ENCODE results near the gene SLC35F4. TPM values are rescaled to one million over a fixed set of nuclear protein-coding genes. Genes with fewer than 3 reads are reported as not detected.

The SLC35F4 gene
- total RNA-seq, 4 donors from 2014 or later: not detected

GRCh38 chr14:57846596-57846995 lies 19.3 kb downstream of the SLC35F4 start:
- WGBS: 58% methylated on average over 2 of the region's 2 CpGs
- Histone ChIP-seq H3K4me3 (no peak overlapping the region), H3K36me3 (no peaks in the 10 kb centered on the region), H3K9me3 (no peaks in the 10 kb centered on the region), H3K27me3 (no peaks in the 10 kb centered on the region), H3K4me1 (peaks cover 3% of the 10 kb centered on the region), H3K27ac (no peak overlapping the region)
- DNase-seq (ENCODE audit: low spot score in 2 of 2): no peak
- TF ChIP-seq EP300 (IDR thresholded peaks at IDR 0.05): no peak
- TF ChIP-seq POLR2AphosphoS5 (IDR thresholded peaks at IDR 0.05): no peak
- TF ChIP-seq CTCF (IDR thresholded peaks at IDR 0.05): no peak
- no peak for TF ChIP-seq POLR2A (IDR thresholded peaks at IDR 0.05)

DNA sequence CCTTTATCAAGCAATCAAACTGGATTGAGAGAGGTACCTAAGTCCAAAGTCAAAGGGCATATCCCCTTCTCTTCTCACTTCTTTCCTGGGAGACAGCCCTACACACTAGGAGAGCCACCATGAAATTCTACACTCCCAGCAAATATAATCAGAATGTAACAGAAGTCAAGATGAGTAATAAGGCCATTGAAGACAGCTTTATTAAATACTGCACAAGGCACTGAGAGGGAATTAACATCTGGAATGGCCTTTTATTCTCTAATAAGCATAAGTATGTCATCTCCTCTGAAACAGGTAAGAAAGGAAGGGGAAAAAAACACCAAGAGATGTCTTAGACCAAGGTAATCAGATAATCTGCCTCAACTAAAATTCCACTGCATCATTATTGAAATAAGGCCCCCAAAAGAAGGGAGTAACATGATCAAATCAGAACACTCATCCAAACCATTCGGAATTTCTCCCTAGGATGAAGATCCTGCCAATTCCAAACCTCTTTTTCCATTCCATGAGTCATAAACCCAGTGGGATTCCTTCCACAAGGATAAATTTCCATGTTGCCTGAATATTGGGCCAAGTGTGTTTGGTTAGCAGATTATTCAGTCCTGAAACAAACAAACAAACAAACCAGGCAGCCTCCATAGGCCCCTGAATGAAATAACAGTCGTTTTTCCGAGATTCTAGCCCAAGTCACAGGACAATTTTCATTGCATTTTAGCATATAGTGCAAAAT lies 19.9 kb downstream of the SLC35F4 start:
- H3K27me3 ChIP-seq: no peaks in the 10 kb centered on the region
- 39% methylated on average over 3 of the region's 3 CpGs for WGBS

GRCh38 chr14:57845316-57845715 lies 20.6 kb downstream of the SLC35F4 start:
- Histone ChIP-seq H3K9me3 (no peaks in the 10 kb centered on the region), H3K36me3 (no peaks in the 10 kb centered on the region), H3K27ac (peak overlapping the region; percentile 41), H3K4me1 (peaks cover 3% of the 10 kb centered on the region), H3K27me3 (no peaks in the 10 kb centered on the region), H3K4me3 (no peak overlapping the region)
- no peak for TF ChIP-seq POLR2AphosphoS5 (IDR thresholded peaks at IDR 0.05)
- TF ChIP-seq EP300 (IDR thresholded peaks at IDR 0.05): no peak
- TF ChIP-seq CTCF (IDR thresholded peaks at IDR 0.05): no peak
- no peak for TF ChIP-seq POLR2A (IDR thresholded peaks at IDR 0.05)
- WGBS: 87% methylated on average over 3 of the region's 3 CpGs
- no peak for DNase-seq (ENCODE audit: low spot score in 2 of 2)

More for the DNA sequence above, 19.9 kb downstream of the SLC35F4 start:
- TF ChIP-seq CTCF (IDR thresholded peaks at IDR 0.05) (no peak), POLR2AphosphoS5 (IDR thresholded peaks at IDR 0.05) (no peak), EP300 (IDR thresholded peaks at IDR 0.05) (no peak), POLR2A (IDR thresholded peaks at IDR 0.05) (no peak)
- Histone ChIP-seq H3K27ac (peak overlapping the region; percentile 41), H3K4me1 (peaks cover 3% of the 10 kb centered on the region), H3K9me3 (no peaks in the 10 kb centered on the region), H3K4me3 (no peak overlapping the region), H3K36me3 (no peaks in the 10 kb centered on the region)
- no peak for DNase-seq (ENCODE audit: low spot score in 2 of 2)

- no peak overlapping the region for H3K27ac ChIP-seq
- H3K36me3 ChIP-seq: no peaks in the 10 kb centered on the region
- H3K4me3 ChIP-seq: no peak overlapping the region
- peaks cover 7% of the 10 kb centered on the region for H3K4me1 ChIP-seq
- WGBS: 88% methylated on average over 8 of the region's 8 CpGs
- no peak for TF ChIP-seq POLR2AphosphoS5 (IDR thresholded peaks at IDR 0.05)
- no peak for TF ChIP-seq POLR2A (IDR thresholded peaks at IDR 0.05)
- TF ChIP-seq EP300 (IDR thresholded peaks at IDR 0.05): no peak
- TF ChIP-seq CTCF (IDR thresholded peaks at IDR 0.05): no peak
- no peaks in the 10 kb centered on the region for H3K9me3 ChIP-seq
- DNase-seq (ENCODE audit: low spot score in 2 of 2): no peak
- H3K27me3 ChIP-seq: no peaks in the 10 kb centered on the region
These were observed 28.6 kb downstream of the SLC35F4 start for GRCh38 chr14:57837267-57837666.

GRCh38 chr14:57835766-57836165 lies 30.1 kb downstream of the SLC35F4 start:
- Histone ChIP-seq H3K27ac (no peak overlapping the region), H3K9me3 (no peaks in the 10 kb centered on the region), H3K4me1 (peaks cover 7% of the 10 kb centered on the region), H3K27me3 (no peaks in the 10 kb centered on the region), H3K4me3 (no peak overlapping the region), H3K36me3 (no peaks in the 10 kb centered on the region)
- WGBS: 64% methylated on average over 2 of the region's 2 CpGs
- DNase-seq (ENCODE audit: low spot score in 2 of 2): no peak
- TF ChIP-seq POLR2A (IDR thresholded peaks at IDR 0.05): no peak
- no peak for TF ChIP-seq CTCF (IDR thresholded peaks at IDR 0.05)
- TF ChIP-seq EP300 (IDR thresholded peaks at IDR 0.05): no peak
- TF ChIP-seq POLR2AphosphoS5 (IDR thresholded peaks at IDR 0.05): no peak

All from suprapubic skin (tissue), 4 donors.